ENCODE measurements around the gene FNIP1.
"Not testable (repeated sequence)": the region's sequence is repeated elsewhere in the genome, so short reads cannot be mapped to it uniquely, and the experiment has no call there.

Gene FNIP1

DNA sequence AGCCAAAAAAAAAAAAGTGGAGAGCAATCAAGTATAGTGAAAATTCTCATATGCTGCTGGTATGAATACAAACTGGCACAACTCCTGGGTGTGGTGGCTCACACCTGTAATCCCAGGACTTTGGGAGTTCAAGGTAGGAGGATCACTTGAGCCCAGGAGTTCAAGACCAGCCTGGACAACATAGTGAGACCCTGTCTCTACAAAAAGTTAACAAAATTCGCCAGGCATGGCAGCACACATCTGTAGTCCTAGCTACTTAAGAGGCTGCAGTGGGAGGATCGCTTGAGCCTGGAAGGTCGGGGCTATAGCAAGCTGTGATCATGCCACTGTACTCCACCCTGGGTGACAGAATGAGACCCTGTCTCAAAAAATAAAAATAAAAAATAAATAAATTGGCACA is 51.7 kb downstream of the FNIP1 start:
- Histone ChIP-seq H3K4ac (ENCODE audit: low read depth in 1 of 2, low read length in 2 of 2) (no peak overlapping the region), H4K8ac (ENCODE audit: low read length) (no peak overlapping the region), H3K4me3 (ENCODE audit: insufficient read depth in 1 of 2, low read depth in 1 of 2, low read length in 2 of 2) (no peak overlapping the region), H3K18ac (ENCODE audit: low read depth in 1 of 2, low read length in 2 of 2) (peak overlapping the region in 1 of 2 experiments; percentile 8), H2AFZ (ENCODE audit: low read depth, low read length) (no peak overlapping the region), H3K27me3 (ENCODE audit: control insufficient read depth in 1 of 2, insufficient read depth in 1 of 2, low read length in 2 of 2) (no peaks in the 10 kb centered on the region), H3K4me2 (ENCODE audit: low read length, poor library complexity, severe bottlenecking) (no peak overlapping the region), H3K14ac (ENCODE audit: low read length in 2 of 2) (no peak overlapping the region), H3K23ac (ENCODE audit: low read length in 2 of 2) (no peak overlapping the region), H2BK120ac (ENCODE audit: low read depth, low read length) (no peak overlapping the region), H2BK5ac (ENCODE audit: low read depth, low read length, poor library complexity, severe bottlenecking) (no peak overlapping the region), H2BK15ac (ENCODE audit: low read depth, poor library complexity, severe bottlenecking) (no peak overlapping the region), H3K9ac (ENCODE audit: low read length) (no peak overlapping the region), H3K79me1 (replicated peaks; ENCODE audit: low read length, poor library complexity, severe bottlenecking) (peaks cover 19% of the 10 kb centered on the region), H2AK5ac (ENCODE audit: low read length, severe bottlenecking) (no peak overlapping the region), H2BK12ac (ENCODE audit: low read length in 2 of 2) (no peak overlapping the region), H4K91ac (ENCODE audit: low read length) (no peak overlapping the region), H3K9me3 (ENCODE audit: control insufficient read depth, low read length) (no peaks in the 10 kb centered on the region), H3K4me1 (ENCODE audit: control insufficient read depth, insufficient read depth, low read depth, low read length) (peaks cover 2% of the 10 kb centered on the region), H3K36me3 (ENCODE audit: control insufficient read depth in 1 of 2, insufficient read depth in 2 of 2, low read depth in 1 of 2, low read length in 2 of 2) (peaks cover 3 to 57% of the 10 kb centered on the region in 2 experiments), H3K27ac (ENCODE audit: low read length, poor library complexity, severe bottlenecking) (no peak overlapping the region)
- 98% methylated on average over 3 of the region's 3 CpGs for WGBS
- no peak for DNase-seq

DNA sequence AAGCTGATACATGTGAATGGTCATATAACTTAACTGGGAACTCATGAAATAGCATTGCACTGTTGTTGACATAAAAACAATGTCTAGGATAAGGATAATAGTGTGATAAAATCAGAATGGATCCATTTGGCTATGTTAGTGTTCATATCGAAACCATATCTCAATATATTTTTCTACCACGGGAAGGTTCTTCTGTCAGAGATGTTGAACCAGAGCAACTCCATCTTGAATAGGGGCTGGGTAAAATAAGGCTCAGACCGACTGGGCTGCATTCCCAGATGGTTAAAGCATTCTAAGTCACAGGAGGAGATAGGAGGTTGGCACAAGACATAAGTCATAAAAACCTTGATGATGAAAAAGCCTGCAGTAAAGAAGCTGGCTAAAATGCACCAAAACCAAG is 56.3 kb downstream of the FNIP1 start:
- no peak overlapping the region for H3K27ac ChIP-seq (ENCODE audit: low read length, poor library complexity, severe bottlenecking)
- peaks cover 30% of the 10 kb centered on the region for H3K79me1 ChIP-seq (replicated peaks; ENCODE audit: low read length, poor library complexity, severe bottlenecking)
- no peak overlapping the region for H3K23ac ChIP-seq (ENCODE audit: low read length in 2 of 2)
- no peak overlapping the region for H3K4ac ChIP-seq (ENCODE audit: low read depth in 1 of 2, low read length in 2 of 2)
- H2BK5ac ChIP-seq (ENCODE audit: low read depth, low read length, poor library complexity, severe bottlenecking) = no peak overlapping the region
- H4K91ac ChIP-seq (ENCODE audit: low read length) = no peak overlapping the region
- H3K4me1 ChIP-seq (ENCODE audit: control insufficient read depth, insufficient read depth, low read depth, low read length) = peaks cover 2% of the 10 kb centered on the region
- no peak overlapping the region for H2BK12ac ChIP-seq (ENCODE audit: low read length in 2 of 2)
- 97% methylated on average over 2 of the region's 3 CpGs for WGBS
- H3K14ac ChIP-seq (ENCODE audit: low read length in 2 of 2) = no peak overlapping the region
- H3K18ac ChIP-seq (ENCODE audit: low read depth in 1 of 2, low read length in 2 of 2) = no peak overlapping the region
- no peak overlapping the region for H3K4me2 ChIP-seq (ENCODE audit: low read length, poor library complexity, severe bottlenecking)
- peaks cover 14 to 89% of the 10 kb centered on the region in 2 experiments for H3K36me3 ChIP-seq (ENCODE audit: control insufficient read depth in 1 of 2, insufficient read depth in 2 of 2, low read depth in 1 of 2, low read length in 2 of 2)
- no peak overlapping the region for H2BK120ac ChIP-seq (ENCODE audit: low read depth, low read length)
- no peak overlapping the region for H3K4me3 ChIP-seq (ENCODE audit: insufficient read depth in 1 of 2, low read depth in 1 of 2, low read length in 2 of 2)
- no peaks in the 10 kb centered on the region for H3K9me3 ChIP-seq (ENCODE audit: control insufficient read depth, low read length)
- H2BK15ac ChIP-seq (ENCODE audit: low read depth, poor library complexity, severe bottlenecking) = no peak overlapping the region
- no peak overlapping the region for H3K9ac ChIP-seq (ENCODE audit: low read length)
- no peak overlapping the region for H2AK5ac ChIP-seq (ENCODE audit: low read length, severe bottlenecking)
- DNase-seq = no peak
- no peaks in the 10 kb centered on the region for H3K27me3 ChIP-seq (ENCODE audit: control insufficient read depth in 1 of 2, insufficient read depth in 1 of 2, low read length in 2 of 2)
- no peak overlapping the region for H4K8ac ChIP-seq (ENCODE audit: low read length)
- H2AFZ ChIP-seq (ENCODE audit: low read depth, low read length) = no peak overlapping the region

DNA sequence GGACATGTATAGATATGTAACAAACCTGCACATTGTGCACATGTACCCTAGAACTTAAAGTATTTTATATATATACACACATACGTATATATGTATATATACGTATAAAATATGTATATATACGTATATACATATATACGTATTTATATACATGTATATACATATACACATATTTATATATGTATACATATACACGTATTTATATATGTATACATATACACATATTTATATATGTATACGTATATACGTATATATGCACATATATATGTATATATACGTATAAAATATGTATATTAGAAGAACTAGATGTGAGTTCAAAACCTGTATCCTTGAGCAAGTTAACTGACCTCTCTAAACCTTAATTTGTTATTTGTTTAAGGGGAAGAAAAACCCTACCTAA is 61.4 kb downstream of the FNIP1 start:
- Histone ChIP-seq H2AK5ac (ENCODE audit: low read length, severe bottlenecking) (no peak overlapping the region), H3K14ac (ENCODE audit: low read length in 2 of 2) (no peak overlapping the region), H2BK12ac (ENCODE audit: low read length in 2 of 2) (no peak overlapping the region), H3K4me3 (ENCODE audit: insufficient read depth in 1 of 2, low read depth in 1 of 2, low read length in 2 of 2) (no peak overlapping the region), H3K36me3 (ENCODE audit: control insufficient read depth in 1 of 2, insufficient read depth in 2 of 2, low read depth in 1 of 2, low read length in 2 of 2) (peaks cover 11 to 64% of the 10 kb centered on the region in 2 experiments), H3K9me3 (ENCODE audit: control insufficient read depth, low read length) (peaks cover 2% of the 10 kb centered on the region), H2BK15ac (ENCODE audit: low read depth, poor library complexity, severe bottlenecking) (no peak overlapping the region), H4K8ac (ENCODE audit: low read length) (no peak overlapping the region), H3K27ac (ENCODE audit: low read length, poor library complexity, severe bottlenecking) (no peak overlapping the region), H3K18ac (ENCODE audit: low read depth in 1 of 2, low read length in 2 of 2) (no peak overlapping the region), H3K23ac (ENCODE audit: low read length in 2 of 2) (no peak overlapping the region), H3K79me1 (replicated peaks; ENCODE audit: low read length, poor library complexity, severe bottlenecking) (peaks cover 15% of the 10 kb centered on the region), H3K4ac (ENCODE audit: low read depth in 1 of 2, low read length in 2 of 2) (no peak overlapping the region), H3K9ac (ENCODE audit: low read length) (no peak overlapping the region), H3K4me1 (ENCODE audit: control insufficient read depth, insufficient read depth, low read depth, low read length) (no peaks in the 10 kb centered on the region), H3K4me2 (ENCODE audit: low read length, poor library complexity, severe bottlenecking) (no peak overlapping the region), H2BK5ac (ENCODE audit: low read depth, low read length, poor library complexity, severe bottlenecking) (no peak overlapping the region), H3K27me3 (ENCODE audit: control insufficient read depth in 1 of 2, insufficient read depth in 1 of 2, low read length in 2 of 2) (no peaks in the 10 kb centered on the region), H2AFZ (ENCODE audit: low read depth, low read length) (no peak overlapping the region), H2BK120ac (ENCODE audit: low read depth, low read length) (no peak overlapping the region), H4K91ac (ENCODE audit: low read length) (no peak overlapping the region)
- no CpG with 5 or more reads among the region's 8 CpGs for WGBS
- DNase-seq = no peak

DNA sequence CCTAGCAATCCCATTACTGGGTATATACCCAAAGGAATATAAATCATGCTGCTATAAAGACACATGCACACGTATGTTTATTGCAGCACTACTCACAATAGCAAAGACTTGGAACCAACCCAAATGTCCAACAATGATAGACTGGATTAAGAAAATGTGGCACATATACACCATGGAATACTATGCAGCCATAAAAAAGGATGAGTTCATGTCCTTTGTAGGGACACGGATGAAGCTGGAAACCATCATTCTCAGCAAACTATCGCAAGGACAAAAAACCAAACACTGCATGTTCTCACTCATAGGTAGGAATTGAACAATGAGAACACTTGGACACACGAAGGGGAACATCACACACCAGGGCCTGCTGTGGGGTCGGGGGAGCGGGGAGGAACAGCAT is 61.9 kb downstream of the FNIP1 start:
- H3K4me3 ChIP-seq (ENCODE audit: insufficient read depth in 1 of 2, low read depth in 1 of 2, low read length in 2 of 2); H3K9me3 ChIP-seq (ENCODE audit: control insufficient read depth, low read length); H3K27ac ChIP-seq (ENCODE audit: low read length, poor library complexity, severe bottlenecking); H2AK5ac ChIP-seq (ENCODE audit: low read length, severe bottlenecking); H2BK12ac ChIP-seq (ENCODE audit: low read length in 2 of 2); H4K8ac ChIP-seq (ENCODE audit: low read length); H2BK15ac ChIP-seq (ENCODE audit: low read depth, poor library complexity, severe bottlenecking); H3K4me2 ChIP-seq (ENCODE audit: low read length, poor library complexity, severe bottlenecking); H2BK120ac ChIP-seq (ENCODE audit: low read depth, low read length); H2AFZ ChIP-seq (ENCODE audit: low read depth, low read length); H2BK5ac ChIP-seq (ENCODE audit: low read depth, low read length, poor library complexity, severe bottlenecking); H3K4ac ChIP-seq (ENCODE audit: low read depth in 1 of 2, low read length in 2 of 2); H3K14ac ChIP-seq (ENCODE audit: low read length in 2 of 2); H3K27me3 ChIP-seq (ENCODE audit: control insufficient read depth in 1 of 2, insufficient read depth in 1 of 2, low read length in 2 of 2); H3K18ac ChIP-seq (ENCODE audit: low read depth in 1 of 2, low read length in 2 of 2); H3K23ac ChIP-seq (ENCODE audit: low read length in 2 of 2); H4K91ac ChIP-seq (ENCODE audit: low read length); H3K4me1 ChIP-seq (ENCODE audit: control insufficient read depth, insufficient read depth, low read depth, low read length); H3K9ac ChIP-seq (ENCODE audit: low read length); DNase-seq: not testable (repeated sequence)
- WGBS = 93% methylated on average over 3 of the region's 6 CpGs
- H3K36me3 ChIP-seq (ENCODE audit: control insufficient read depth in 1 of 2, insufficient read depth in 2 of 2, low read depth in 1 of 2, low read length in 2 of 2) = peaks cover 11 to 64% of the 10 kb centered on the region in 2 experiments
- H3K79me1 ChIP-seq (replicated peaks; ENCODE audit: low read length, poor library complexity, severe bottlenecking) = peaks cover 15% of the 10 kb centered on the region

All from mesenchymal stem cell (in vitro differentiated cells and primary cell).